Activated CD8-positive, alpha-beta memory T cell treated with anti-CD3 and anti-CD28 coated beads, Interleukin-2, amount 10 ng/mL, durations not matched to agents 7 days and 5 days (primary cell): ENCODE data around the gene CNTN5. TPM values are rescaled to one million over a fixed set of nuclear protein-coding genes. Genes with fewer than 3 reads are reported as not detected.

Experiments used
- ATAC-seq: fragments of 150-1000 bp; cut with Tn5 transposase; one replicate; pipeline ENCODE4 v1.10.0; 2021; ENCODE audit warnings: moderate library complexity
- CTCF ChIA-PET: fragments of 350-600 bp; sonication (Branson Sonifier 250); formaldehyde crosslinking; loops from one replicate; lab custom pipeline; 2021; ENCODE audit warnings: antibody characterized with exemption; lab: Charles Lee
- DNase-seq: peaks from one replicate; pipeline ENCODE4 v3.0.0-alpha.2; 2020
- H3K27ac Mint-ChIP-seq: one replicate; pipeline ENCODE4 v1.8.0; 2021; ENCODE audit warnings: mild to moderate bottlenecking, mixed read lengths
- H3K27me3 Mint-ChIP-seq: one replicate; pipeline ENCODE4 v1.8.0; 2021; ENCODE audit warnings: mixed read lengths
- H3K36me3 Mint-ChIP-seq: one replicate; pipeline ENCODE4 v1.8.0; 2021; ENCODE audit warnings: mild to moderate bottlenecking, mixed read lengths
- H3K4me1 Mint-ChIP-seq: one replicate; pipeline ENCODE4 v1.8.0; 2021; ENCODE audit warnings: mixed read lengths
- H3K4me3 Mint-ChIP-seq: one replicate; pipeline ENCODE4 v1.8.0; 2021; ENCODE audit warnings: mild to moderate bottlenecking, moderate library complexity, mixed read lengths
- H3K9me3 Mint-ChIP-seq: one replicate; pipeline ENCODE4 v1.8.0; 2022; ENCODE audit warnings: low read depth, mixed read lengths
- total RNA-seq, 2 experiments: library from RNA; stranded (reverse); gene quantifications; one replicate each; pipeline ENCODE4 v1.2.3, GENCODE V29; 2021

Gene CNTN5
- total RNA-seq, 2 experiments from 2014 or later, result not detected

GRCh38 chr11:99601179-99601578 lies 580.4 kb downstream of the CNTN5 start:
- Mint-ChIP-seq H3K4me3 (no peak overlapping the region), H3K27me3 (no peaks in the 10 kb centered on the region), H3K9me3 (peaks cover 3% of the 10 kb centered on the region), H3K36me3 (no peaks in the 10 kb centered on the region), H3K27ac (no peak overlapping the region), H3K4me1 (no peaks in the 10 kb centered on the region)
- CTCF ChIA-PET, result no interaction called here
- ATAC-seq, result no peak
- no peak for DNase-seq

- H3K27me3 Mint-ChIP-seq, result no peaks in the 10 kb centered on the region
- ATAC-seq (no peak), DNase-seq (no peak)
- no peaks in the 10 kb centered on the region for H3K4me1 Mint-ChIP-seq
- peaks cover 22% of the 10 kb centered on the region for H3K9me3 Mint-ChIP-seq
- no peaks in the 10 kb centered on the region for H3K36me3 Mint-ChIP-seq
- H3K27ac Mint-ChIP-seq, result no peak overlapping the region
- CTCF ChIA-PET, result no interaction called here
- H3K4me3 Mint-ChIP-seq, result no peak overlapping the region
Observed at GRCh38 chr11:99614352-99614751, 593.6 kb downstream of the CNTN5 start.

DNA sequence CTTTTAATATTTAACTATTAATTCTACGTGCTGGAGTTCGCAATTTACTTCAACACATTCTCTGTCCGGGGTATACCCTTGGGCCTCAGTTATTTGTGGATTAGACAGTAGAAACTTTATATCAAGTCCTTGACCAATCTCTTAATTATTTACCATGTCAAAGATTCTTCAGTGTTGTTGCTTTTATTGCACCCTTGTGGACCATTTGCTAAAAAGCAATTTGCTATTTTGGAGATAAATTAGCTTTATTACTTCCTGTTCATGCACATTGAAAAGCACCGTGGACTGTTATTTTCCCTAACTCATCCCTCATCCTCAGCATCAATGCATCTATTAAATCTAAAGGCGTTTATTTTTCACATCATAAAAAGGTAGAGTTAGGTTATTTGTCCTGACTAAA lies 609.9 kb downstream of the CNTN5 start:
- ATAC-seq (no peak), DNase-seq (no peak)
- Mint-ChIP-seq H3K36me3 (no peaks in the 10 kb centered on the region), H3K27ac (no peak overlapping the region), H3K27me3 (no peaks in the 10 kb centered on the region), H3K4me1 (no peaks in the 10 kb centered on the region), H3K4me3 (no peak overlapping the region), H3K9me3 (peaks cover 8% of the 10 kb centered on the region)
- CTCF ChIA-PET, result no interaction called here

GRCh38 chr11:99631618-99632017 lies 610.9 kb downstream of the CNTN5 start:
- Mint-ChIP-seq H3K4me1 (no peaks in the 10 kb centered on the region), H3K27me3 (no peaks in the 10 kb centered on the region), H3K36me3 (no peaks in the 10 kb centered on the region), H3K9me3 (peaks cover 4% of the 10 kb centered on the region), H3K27ac (no peak overlapping the region), H3K4me3 (no peak overlapping the region)
- DNase-seq (no peak), ATAC-seq (no peak)
- CTCF ChIA-PET, result no interaction called here

DNA sequence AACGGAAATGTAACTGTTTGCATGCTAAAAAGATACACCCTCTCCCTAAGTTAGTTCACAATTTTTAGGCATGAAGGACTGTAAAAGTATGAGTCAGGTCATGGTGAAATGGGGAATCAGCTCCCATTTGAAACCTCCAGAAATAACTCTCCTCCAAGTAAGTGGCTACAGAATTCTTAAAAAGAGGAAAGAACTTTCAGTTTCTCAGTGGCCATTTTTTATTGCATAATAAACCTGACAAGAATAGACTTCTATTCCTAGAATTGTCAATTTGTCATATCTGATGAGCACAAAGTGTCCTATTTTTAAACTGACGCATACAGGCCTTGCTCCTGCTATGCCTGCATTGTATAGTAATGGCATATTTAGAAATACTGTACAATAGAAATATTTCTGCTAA lies 612.2 kb downstream of the CNTN5 start:
- CTCF ChIA-PET, result no interaction called here

DNA sequence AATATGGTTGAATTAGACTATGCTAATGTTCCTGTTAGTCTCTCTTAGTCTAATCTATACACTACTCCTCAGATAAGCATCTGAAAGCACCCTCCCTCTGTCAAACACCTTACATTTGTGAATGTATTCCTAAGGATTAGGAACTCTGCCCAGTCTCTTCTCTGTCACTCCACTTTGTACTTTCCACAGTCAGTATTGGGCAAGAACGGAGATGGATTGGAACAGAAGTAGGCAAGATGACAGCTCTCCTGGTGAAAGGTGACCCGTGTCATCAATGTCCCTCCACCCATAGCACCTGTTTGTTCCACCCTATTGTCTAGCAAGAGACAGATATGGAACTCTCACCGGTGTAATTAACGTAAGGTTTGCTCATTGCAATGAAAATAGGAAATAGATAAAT lies 613.8 kb downstream of the CNTN5 start:
- Mint-ChIP-seq H3K27me3 (no peaks in the 10 kb centered on the region), H3K36me3 (no peaks in the 10 kb centered on the region), H3K4me1 (no peaks in the 10 kb centered on the region), H3K9me3 (peaks cover 4% of the 10 kb centered on the region), H3K27ac (no peak overlapping the region), H3K4me3 (no peak overlapping the region)
- DNase-seq, result no peak
- CTCF ChIA-PET, result no interaction called here
- no peak for ATAC-seq

More for the DNA sequence above, 612.2 kb downstream of the CNTN5 start:
- H3K27me3 Mint-ChIP-seq, result no peaks in the 10 kb centered on the region
- no peak overlapping the region for H3K27ac Mint-ChIP-seq
- ATAC-seq, result no peak
- DNase-seq, result no peak
- H3K4me1 Mint-ChIP-seq, result no peaks in the 10 kb centered on the region
- peaks cover 4% of the 10 kb centered on the region for H3K9me3 Mint-ChIP-seq
- H3K36me3 Mint-ChIP-seq, result no peaks in the 10 kb centered on the region
- H3K4me3 Mint-ChIP-seq, result no peak overlapping the region

- no peaks in the 10 kb centered on the region for H3K4me1 Mint-ChIP-seq
- H3K27me3 Mint-ChIP-seq, result no peaks in the 10 kb centered on the region
- H3K27ac Mint-ChIP-seq, result no peak overlapping the region
- DNase-seq (no peak), ATAC-seq (no peak)
- no peak overlapping the region for H3K4me3 Mint-ChIP-seq
- H3K9me3 Mint-ChIP-seq, result peaks cover 3% of the 10 kb centered on the region
- no peaks in the 10 kb centered on the region for H3K36me3 Mint-ChIP-seq
- CTCF ChIA-PET, result no interaction called here
Observed at GRCh38 chr11:99638073-99638553, 617.4 kb downstream of the CNTN5 start.

DNA sequence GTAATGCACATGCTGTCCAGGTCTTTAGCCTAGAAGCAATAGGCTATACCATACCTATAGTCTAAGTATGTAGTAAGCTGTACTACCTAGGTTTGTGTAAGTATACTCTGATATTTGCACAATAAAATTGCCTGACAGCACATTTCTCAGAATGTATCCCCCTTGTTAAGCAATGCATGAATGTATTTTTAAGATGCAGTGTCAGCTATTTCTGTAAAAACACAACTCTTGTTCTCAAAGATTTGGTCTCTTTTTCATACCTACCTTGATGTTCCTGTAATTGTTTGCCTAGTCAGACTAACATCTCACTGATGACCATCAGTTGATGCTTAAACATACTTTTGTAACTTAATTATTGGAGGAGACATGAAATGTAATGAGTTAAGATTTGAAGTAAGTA lies 619.9 kb downstream of the CNTN5 start:
- H3K4me1 Mint-ChIP-seq, result no peaks in the 10 kb centered on the region
- CTCF ChIA-PET, result no interaction called here
- no peak overlapping the region for H3K27ac Mint-ChIP-seq
- DNase-seq (no peak), ATAC-seq (no peak)
- no peak overlapping the region for H3K4me3 Mint-ChIP-seq
- H3K36me3 Mint-ChIP-seq, result no peaks in the 10 kb centered on the region
- peaks cover 4% of the 10 kb centered on the region for H3K9me3 Mint-ChIP-seq
- H3K27me3 Mint-ChIP-seq, result no peaks in the 10 kb centered on the region

DNA sequence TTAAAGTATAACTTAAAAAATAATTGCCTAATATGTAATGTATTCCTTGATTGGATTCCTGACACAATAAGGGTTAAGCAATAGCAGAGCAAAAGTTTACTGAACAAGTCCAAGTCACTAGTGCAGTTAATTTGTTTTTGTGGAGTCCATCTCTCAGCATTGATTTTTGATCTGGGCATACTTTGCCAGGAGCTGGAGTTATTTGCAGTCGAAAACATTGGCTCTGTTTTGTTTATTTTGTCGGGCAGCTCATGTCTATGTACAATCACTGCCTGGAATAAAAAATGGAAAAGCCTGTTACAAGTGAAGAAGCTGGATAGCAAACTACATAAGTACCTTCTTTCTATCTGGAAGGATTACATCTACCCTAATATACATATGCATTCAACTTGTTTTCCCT lies 625.2 kb downstream of the CNTN5 start:
- DNase-seq (no peak), ATAC-seq (no peak)
- Mint-ChIP-seq H3K9me3 (peaks cover 6% of the 10 kb centered on the region), H3K4me3 (no peak overlapping the region), H3K27ac (no peak overlapping the region), H3K4me1 (no peaks in the 10 kb centered on the region), H3K27me3 (no peaks in the 10 kb centered on the region), H3K36me3 (no peaks in the 10 kb centered on the region)
- CTCF ChIA-PET, result no interaction called here

DNA sequence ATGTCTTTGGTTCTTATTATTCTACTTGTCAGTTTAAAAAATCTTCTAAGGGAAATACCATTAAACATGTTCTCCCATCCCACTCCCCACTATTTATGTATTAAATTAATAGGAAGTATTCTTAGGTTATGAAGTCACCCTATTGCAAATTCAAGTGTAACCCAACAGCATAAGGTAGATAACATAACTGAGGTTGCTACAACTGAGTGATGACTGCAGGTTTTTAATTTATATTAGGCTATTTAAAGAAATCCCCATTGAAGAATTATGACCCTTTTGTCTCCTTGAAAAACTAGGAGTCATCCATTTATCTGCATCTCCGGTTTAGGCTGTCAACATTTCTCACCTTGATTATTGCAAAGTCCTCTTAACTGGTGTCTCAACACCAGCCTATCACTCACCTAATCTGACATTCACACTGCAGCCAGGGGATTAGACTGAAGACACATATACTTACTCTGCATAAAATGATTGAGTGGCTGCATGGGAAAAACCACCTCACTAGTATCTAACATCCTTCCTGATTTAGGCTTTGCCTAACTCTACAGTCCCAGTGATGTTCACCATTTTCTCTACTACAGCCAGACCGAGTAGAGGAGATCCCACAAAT lies 649.4 kb downstream of the CNTN5 start:
- H3K4me1 Mint-ChIP-seq, result no peaks in the 10 kb centered on the region
- CTCF ChIA-PET, result no interaction called here
- H3K4me3 Mint-ChIP-seq, result no peak overlapping the region
- H3K36me3 Mint-ChIP-seq, result no peaks in the 10 kb centered on the region
- peaks cover 10% of the 10 kb centered on the region for H3K9me3 Mint-ChIP-seq
- no peaks in the 10 kb centered on the region for H3K27me3 Mint-ChIP-seq
- DNase-seq, result no peak
- no peak for ATAC-seq
- no peak overlapping the region for H3K27ac Mint-ChIP-seq

DNA sequence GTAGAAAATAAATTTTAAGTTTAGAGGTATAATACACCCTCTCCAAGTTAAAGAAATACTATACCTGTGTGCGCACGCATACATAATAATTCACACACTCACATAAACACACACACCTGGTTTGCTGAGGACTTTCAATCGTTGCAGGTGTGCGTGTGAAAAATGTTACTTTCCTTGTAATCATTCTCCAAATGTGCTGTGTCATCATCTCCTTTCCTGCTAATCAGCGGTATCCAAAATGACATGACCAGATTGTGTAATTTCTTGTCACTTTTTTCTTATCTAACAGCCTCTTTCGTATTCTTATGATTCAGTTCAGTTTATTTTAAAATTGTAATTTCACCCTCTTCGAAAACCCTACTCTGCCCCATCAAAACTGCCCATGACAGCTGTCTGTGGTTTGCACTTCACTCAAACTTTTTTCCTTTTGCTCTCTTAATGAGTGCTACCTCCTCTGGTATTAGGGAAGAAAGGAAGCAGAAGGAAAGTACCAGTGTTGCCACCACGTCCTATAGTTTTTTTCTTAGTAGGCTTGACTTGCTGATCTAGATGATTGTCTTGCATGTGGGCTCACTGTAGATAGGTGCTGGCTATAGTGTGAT lies 651.2 kb downstream of the CNTN5 start:
- Mint-ChIP-seq H3K27me3 (no peaks in the 10 kb centered on the region), H3K27ac (no peak overlapping the region), H3K36me3 (no peaks in the 10 kb centered on the region), H3K9me3 (peaks cover 7% of the 10 kb centered on the region), H3K4me3 (no peak overlapping the region), H3K4me1 (no peaks in the 10 kb centered on the region)
- CTCF ChIA-PET, result no interaction called here
- ATAC-seq (no peak), DNase-seq (no peak)

DNA sequence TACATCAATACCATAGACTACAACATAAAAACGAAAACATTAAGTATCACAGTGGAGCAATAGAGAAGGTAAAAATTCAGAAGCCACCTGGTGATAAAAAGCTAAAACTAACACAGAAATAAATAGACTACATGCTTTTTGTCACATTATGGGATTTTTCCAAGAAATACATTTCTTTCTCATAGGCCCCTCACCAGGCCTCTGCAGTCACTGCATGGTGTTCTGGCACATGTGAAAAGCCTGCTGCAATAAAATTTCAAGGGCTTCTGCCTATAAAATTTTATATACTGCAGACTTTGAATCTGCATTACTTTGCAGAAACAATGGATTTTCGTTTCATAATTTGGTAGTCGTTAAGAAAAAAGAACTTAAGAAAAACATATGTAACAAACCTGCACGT lies 655.5 kb downstream of the CNTN5 start:
- ATAC-seq (no peak), DNase-seq (no peak)
- no peak overlapping the region for H3K4me3 Mint-ChIP-seq
- no peak overlapping the region for H3K27ac Mint-ChIP-seq
- CTCF ChIA-PET, result no interaction called here
- no peaks in the 10 kb centered on the region for H3K4me1 Mint-ChIP-seq
- no peaks in the 10 kb centered on the region for H3K36me3 Mint-ChIP-seq
- peaks cover 2% of the 10 kb centered on the region for H3K9me3 Mint-ChIP-seq
- no peaks in the 10 kb centered on the region for H3K27me3 Mint-ChIP-seq

- Mint-ChIP-seq H3K9me3 (peaks cover 2% of the 10 kb centered on the region), H3K36me3 (no peaks in the 10 kb centered on the region), H3K4me3 (no peak overlapping the region), H3K27ac (no peak overlapping the region), H3K4me1 (no peaks in the 10 kb centered on the region), H3K27me3 (no peaks in the 10 kb centered on the region)
- DNase-seq (no peak), ATAC-seq (no peak)
- CTCF ChIA-PET, result no interaction called here
Observed at GRCh38 chr11:99682171-99682570, 661.4 kb downstream of the CNTN5 start.

- no peaks in the 10 kb centered on the region for H3K36me3 Mint-ChIP-seq
- DNase-seq (no peak), ATAC-seq (no peak)
- no peaks in the 10 kb centered on the region for H3K27me3 Mint-ChIP-seq
- CTCF ChIA-PET, result no interaction called here
- no peaks in the 10 kb centered on the region for H3K4me1 Mint-ChIP-seq
- peaks cover 2% of the 10 kb centered on the region for H3K9me3 Mint-ChIP-seq
- no peak overlapping the region for H3K4me3 Mint-ChIP-seq
- H3K27ac Mint-ChIP-seq, result no peak overlapping the region
Observed at GRCh38 chr11:99682646-99683045, 661.9 kb downstream of the CNTN5 start.
